ENCODE data around the gene SPATC1L.
A peak's percentile ranks its signal among the peaks of the same experiment; 100 is the strongest.
"Not testable (repeated sequence)": the region's sequence is repeated elsewhere in the genome, so short reads cannot be mapped to it uniquely, and the experiment has no call there.

The SPATC1L gene

GRCh38 chr21:46154155-46154954, 29.9 kb downstream of the SPATC1L start:
- in situ Hi-C loops (cut with MboI; ENCODE audit: low pct_unique_long_range_greater_than_20kb, low sequenced_read_pairs) = no loop called here
- no peak for DNase-seq

DNA sequence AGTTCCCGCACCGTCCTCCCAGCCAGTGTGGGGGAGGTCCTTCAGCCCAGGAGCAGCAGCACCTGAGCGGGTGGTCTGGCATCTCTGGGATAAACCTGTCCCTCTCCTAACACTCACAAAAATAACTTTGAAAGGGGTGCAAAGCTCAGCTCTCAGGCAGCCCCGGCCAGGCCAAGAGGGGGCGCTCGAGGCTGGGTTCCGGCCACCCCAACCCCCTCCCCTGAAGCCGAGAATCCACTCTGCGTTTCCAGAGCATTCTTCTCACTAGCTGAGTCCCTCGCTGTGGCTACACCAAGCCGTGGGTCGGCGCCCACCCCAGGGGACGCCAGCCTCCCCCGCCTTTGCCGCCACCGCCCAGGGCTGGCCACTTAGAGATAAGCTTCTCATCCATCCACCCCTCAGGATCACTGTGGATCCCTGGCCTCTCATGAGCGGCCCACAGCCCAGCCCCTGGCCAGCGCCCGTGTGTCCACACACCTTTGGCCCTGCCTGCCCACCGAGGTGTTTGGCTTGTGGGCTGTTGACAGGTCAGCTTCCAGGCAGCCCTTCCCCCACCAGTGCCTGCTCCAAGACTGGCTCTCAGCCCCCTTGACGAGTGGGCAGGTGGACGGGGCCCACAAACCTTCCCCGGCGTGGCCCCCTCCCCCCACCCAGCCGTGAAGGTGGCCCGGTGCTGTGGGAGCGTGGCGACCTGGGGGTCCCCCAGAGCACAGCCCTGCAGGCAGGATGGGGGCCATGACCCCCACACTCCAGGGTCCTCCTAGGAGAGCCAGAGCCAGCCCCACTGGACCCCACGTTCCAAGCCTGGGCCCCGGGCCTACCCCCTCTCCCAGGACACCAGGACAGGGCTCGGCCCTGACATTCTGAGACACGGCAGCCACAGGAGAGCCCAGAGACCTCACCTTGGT, 30.8 kb downstream of the SPATC1L start:
- in situ Hi-C loops (cut with MboI; ENCODE audit: low pct_unique_long_range_greater_than_20kb, low sequenced_read_pairs) = no loop called here
- DNase-seq = peak; percentile 69

DNA sequence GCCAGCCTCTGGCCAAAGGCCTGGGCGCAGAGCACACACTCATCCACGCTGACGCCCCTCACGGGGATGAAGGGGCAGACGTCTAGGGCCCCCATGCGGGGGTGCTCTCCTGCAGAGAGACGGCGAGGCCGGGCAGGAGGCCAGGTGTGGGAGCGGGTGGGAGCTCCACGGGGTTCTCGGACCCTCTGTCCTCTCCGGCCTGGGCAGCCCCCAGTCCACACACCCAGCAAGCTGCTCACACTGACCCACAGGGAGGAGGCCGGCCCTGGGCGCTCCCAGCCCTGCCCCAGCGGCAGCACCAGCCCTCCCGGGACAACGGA, 31.4 kb downstream of the SPATC1L start:
- in situ Hi-C loops (cut with MboI; ENCODE audit: low pct_unique_long_range_greater_than_20kb, low sequenced_read_pairs) = no loop called here
- no peak for DNase-seq

GRCh38 chr21:46151989-46152926, 32.0 kb downstream of the SPATC1L start:
- in situ Hi-C loops (cut with MboI; ENCODE audit: low pct_unique_long_range_greater_than_20kb, low sequenced_read_pairs) = no loop called here
- DNase-seq = no peak

DNA sequence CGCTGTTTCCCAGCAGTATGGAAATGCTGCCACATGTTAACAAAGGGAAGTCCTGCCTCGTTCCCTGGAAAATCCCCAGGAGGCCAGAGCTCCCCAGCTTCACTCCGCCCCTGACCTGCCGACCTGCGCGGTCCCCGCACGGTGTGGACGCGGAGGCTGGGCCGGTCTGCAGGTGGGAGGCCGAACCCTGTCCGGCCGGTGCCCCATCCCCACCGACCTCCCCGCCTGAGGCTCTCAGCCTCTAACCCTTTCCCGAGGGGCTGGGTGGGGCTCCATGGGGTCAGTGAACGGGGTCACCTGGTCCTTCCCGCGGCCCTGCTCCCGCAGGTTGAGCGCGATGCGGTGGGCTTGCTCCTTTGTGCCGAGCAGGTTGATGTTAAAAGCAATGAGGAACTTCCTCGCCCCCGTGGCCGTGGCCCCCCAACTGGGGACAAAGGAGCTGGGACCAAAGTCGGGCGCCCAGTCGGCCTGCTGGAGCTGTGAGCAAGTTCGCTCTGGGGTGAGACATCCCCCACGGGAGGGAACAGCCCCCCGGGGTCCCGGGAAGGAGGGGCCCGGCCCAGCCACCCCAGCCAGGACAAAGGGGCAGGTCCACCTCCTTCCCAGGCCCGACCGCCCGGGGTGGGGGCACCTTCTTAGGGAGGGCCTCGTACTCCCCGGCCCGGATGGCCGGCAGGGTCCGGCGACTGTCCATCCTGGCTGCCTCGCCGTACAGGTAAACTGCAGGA, 32.8 kb downstream of the SPATC1L start:
- DNase-seq = no peak
- in situ Hi-C loops (cut with MboI; ENCODE audit: low pct_unique_long_range_greater_than_20kb, low sequenced_read_pairs) = no loop called here

DNA sequence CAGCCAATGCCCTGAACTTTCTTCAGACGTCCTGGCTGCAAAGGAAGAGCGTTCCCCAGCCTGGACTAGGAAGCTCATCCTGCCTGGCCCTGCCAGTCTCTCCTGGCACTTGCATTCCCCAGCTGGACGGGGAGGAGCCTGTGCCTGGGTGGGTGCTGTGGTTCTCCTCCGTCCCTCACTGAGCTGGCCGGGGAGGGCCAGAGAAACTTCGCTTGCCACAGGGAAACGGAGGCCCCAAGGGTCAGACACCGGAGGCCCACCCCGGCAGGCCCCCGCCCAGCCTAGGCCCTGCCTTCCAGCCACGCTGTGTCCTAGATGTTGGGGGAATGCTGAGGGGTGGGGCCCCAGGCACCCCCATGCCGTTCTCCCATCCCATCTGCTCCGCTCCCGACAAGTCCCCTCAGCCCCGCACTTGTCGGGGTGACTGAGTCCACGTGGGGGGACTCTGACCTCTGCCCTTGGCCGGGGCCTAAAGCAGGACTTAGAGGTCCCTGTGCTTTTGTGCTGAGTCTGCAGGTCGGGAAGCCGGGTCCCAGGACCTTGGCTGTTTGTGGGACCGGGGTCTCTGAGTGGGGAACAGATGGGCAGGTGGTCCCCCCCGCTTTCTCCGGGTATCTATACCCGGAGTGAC, 33.7 kb downstream of the SPATC1L start:
- in situ Hi-C loops (cut with MboI; ENCODE audit: low pct_unique_long_range_greater_than_20kb, low sequenced_read_pairs) = no loop called here
- DNase-seq = no peak

GRCh38 chr21:46150073-46150472, 34.2 kb downstream of the SPATC1L start:
- no peak for DNase-seq
- in situ Hi-C loops (cut with MboI; ENCODE audit: low pct_unique_long_range_greater_than_20kb, low sequenced_read_pairs) = no loop called here

GRCh38 chr21:46149205-46149901, 34.9 kb downstream of the SPATC1L start:
- in situ Hi-C loops (cut with MboI; ENCODE audit: low pct_unique_long_range_greater_than_20kb, low sequenced_read_pairs) = no loop called here

DNA sequence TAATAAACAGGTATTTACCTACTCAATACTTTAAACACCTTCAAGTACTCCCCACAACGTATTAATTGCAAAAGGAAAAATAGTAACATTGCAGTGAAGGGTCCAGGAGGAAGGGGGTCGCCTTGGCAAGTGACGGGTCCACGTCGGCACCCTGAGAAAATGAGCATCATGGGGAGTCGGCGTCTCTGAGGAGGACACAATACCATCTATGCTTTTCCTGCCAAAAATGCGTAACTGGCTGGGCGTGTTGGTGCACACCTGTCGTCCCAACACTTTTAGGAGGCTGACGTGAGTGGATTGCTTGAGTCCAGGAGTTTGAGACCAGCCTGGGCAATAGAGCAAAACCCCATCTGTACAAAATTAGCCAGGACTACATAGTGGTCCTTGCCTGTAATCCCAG, 36.2 kb downstream of the SPATC1L start:
- in situ Hi-C loops (cut with MboI; ENCODE audit: low pct_unique_long_range_greater_than_20kb, low sequenced_read_pairs) = no loop called here

More at GRCh38 chr21:46149205-46149901, 34.9 kb downstream of the SPATC1L start:
- no peak for DNase-seq

DNA sequence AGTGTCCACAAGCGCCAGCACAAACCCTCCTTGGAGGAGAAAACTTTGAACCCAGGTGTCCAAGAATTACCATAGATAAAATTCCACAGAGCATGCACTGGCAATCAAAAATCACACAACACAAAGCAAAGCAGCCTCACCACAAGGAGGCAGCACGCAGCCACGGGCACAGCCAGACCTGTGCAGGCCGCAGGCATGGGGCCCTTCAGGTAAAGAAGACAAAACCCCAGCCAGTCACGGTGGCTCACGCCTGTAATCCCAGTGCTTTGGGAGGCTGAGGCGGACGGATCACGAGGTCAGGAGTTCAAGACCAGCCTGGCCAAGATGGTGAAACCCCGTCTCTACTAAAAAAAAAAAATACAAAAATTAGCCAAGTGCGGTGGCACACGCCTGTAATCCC, 36.8 kb downstream of the SPATC1L start:
- in situ Hi-C loops (cut with MboI; ENCODE audit: low pct_unique_long_range_greater_than_20kb, low sequenced_read_pairs) = not testable (repeated sequence)

More for the DNA sequence above, 36.2 kb downstream of the SPATC1L start:
- DNase-seq = no peak

GRCh38 chr21:46146856-46147255, 37.4 kb downstream of the SPATC1L start:
- in situ Hi-C loops (cut with MboI; ENCODE audit: low pct_unique_long_range_greater_than_20kb, low sequenced_read_pairs) = no loop called here
- DNase-seq = no peak

More for the DNA sequence above, 36.8 kb downstream of the SPATC1L start:
- DNase-seq = peak; percentile 74

GRCh38 chr21:46145840-46146691, 38.2 kb downstream of the SPATC1L start:
- DNase-seq = no peak
- in situ Hi-C loops (cut with MboI; ENCODE audit: low pct_unique_long_range_greater_than_20kb, low sequenced_read_pairs) = no loop called here

- no peak for DNase-seq
- in situ Hi-C loops (cut with MboI; ENCODE audit: low pct_unique_long_range_greater_than_20kb, low sequenced_read_pairs) = no loop called here
These were observed 39.0 kb downstream of the SPATC1L start for GRCh38 chr21:46145159-46145839.

DNA sequence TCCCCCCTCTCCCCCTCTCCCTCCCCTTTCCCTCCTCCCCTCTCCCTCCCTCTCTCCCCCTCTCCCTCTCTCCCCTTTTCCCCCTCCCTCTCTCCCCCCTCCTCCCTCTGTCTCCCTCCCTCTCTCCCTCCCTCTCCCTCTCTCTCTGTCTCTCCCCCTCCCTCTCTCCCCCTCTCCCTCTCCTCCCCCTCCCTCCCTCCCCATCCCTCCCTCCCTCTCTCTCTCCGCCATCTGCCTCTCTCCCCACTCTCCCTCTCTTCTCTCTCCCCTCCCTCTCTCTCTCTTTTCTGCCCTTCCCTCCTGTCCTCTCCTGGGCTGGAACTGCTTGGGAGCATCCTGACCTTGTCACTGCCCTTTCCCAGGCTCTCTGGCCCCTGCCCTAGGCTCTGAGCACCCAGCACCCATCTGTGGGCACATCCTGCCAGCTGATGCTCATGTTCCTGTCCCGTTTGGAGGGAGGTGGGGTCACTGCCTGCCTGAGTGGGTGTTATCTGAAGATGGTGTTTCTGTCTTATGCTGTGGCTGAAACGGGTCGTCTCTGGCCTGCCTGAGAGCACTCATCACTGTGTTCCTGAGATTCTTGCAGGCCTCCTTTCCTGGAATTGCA, 39.7 kb downstream of the SPATC1L start:
- no peak for DNase-seq
- in situ Hi-C loops (cut with MboI; ENCODE audit: low pct_unique_long_range_greater_than_20kb, low sequenced_read_pairs) = no loop called here

DNA sequence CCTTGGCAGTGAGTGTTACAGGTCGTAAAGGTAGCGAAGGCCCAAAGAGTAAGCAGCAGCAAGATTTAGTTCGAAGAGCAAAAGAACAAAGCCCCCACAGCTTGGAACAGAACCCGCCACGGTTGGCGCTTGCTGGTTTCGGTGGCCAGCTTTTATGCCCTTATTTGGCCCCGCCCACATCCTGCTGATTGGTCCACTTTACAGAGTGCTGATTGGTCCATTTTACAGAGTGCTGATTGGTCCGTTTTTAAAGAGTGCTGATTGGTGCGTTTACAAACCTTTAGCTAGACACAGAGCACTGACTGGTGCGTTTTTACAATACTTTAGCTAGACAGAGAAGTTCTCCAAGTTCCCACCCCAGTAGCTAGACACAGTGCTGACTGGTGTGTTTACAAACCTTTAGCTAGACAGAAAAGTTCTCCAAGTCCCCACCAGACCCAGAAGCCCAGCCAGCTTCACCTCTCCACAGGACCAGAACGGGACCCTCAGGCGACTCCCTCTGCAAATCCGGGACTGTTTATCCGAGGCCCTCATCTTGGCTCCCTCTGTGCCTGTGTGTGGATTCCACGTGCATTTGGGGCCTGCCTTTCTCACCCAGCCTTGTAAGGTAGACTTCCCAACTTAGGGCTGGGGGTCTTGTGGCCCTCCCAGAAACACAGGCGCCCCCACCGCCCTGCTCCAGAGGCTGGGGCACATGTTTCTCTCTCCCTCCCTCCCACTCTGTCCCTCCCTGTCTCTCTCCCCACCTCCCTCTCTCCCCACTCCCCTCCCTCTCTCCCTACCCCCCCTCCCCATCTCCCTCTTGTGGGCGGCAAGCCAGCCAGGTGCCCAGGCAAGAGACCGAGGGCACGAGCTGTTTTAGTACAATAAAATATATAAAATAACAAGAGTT, 41.4 kb downstream of the SPATC1L start:
- DNase-seq = no peak
- in situ Hi-C loops (cut with MboI; ENCODE audit: low pct_unique_long_range_greater_than_20kb, low sequenced_read_pairs) = no loop called here
